HCT116 (cell line): ENCODE results near the gene PLEKHA5.

ENCODE experiments used
- CTCF ChIP-seq, 3 experiments: fragments of 200-600 bp in 1 of 3; sonication (generic) in 1 of 3; IDR thresholded peaks in 2 of 3; conservative IDR thresholded peaks in 1 of 3; 2 replicates each; pipeline ENCODE4 v1.5.1; 2012 to 2017; ENCODE audit warnings: low read depth in 2 of 3, low read length in 2 of 3, antibody characterized with exemption in 1 of 3, borderline replicate concordance in 1 of 3, control low read depth in 1 of 3, mild to moderate bottlenecking in 1 of 3, mixed read lengths in 1 of 3, mixed run types in 1 of 3, moderate library complexity in 1 of 3; ENCODE audit not compliant: insufficient read depth in 1 of 3
- EGR1 ChIP-seq: IDR thresholded peaks from 2 replicates; pipeline ENCODE4 v1.6.1; 2012; ENCODE audit warnings: low read depth
- POLR2AphosphoS5 ChIP-seq: IDR thresholded peaks from 2 replicates; pipeline ENCODE4 v1.6.1; 2011; ENCODE audit warnings: mild to moderate bottlenecking, low read depth, low read length, moderate library complexity
- SP1 ChIP-seq: IDR thresholded peaks from 2 replicates; pipeline ENCODE4 v1.6.1; 2012; ENCODE audit warnings: low read depth
- YY1 ChIP-seq: IDR thresholded peaks from 2 replicates; pipeline ENCODE4 v1.6.1; 2011; ENCODE audit warnings: low read length, low read depth, moderate library complexity, mild to moderate bottlenecking; ENCODE audit not compliant: insufficient replicate concordance; ENCODE audit errors: extremely low read depth
- TF ChIP-seq, protein P1 (sequence below): IDR thresholded peaks from 2 replicates; pipeline ENCODE4 v1.6.1; 2011; ENCODE audit warnings: mild to moderate bottlenecking, low read length, moderate library complexity; ENCODE audit not compliant: insufficient replicate concordance; ENCODE audit errors: extremely low read depth

DNA sequence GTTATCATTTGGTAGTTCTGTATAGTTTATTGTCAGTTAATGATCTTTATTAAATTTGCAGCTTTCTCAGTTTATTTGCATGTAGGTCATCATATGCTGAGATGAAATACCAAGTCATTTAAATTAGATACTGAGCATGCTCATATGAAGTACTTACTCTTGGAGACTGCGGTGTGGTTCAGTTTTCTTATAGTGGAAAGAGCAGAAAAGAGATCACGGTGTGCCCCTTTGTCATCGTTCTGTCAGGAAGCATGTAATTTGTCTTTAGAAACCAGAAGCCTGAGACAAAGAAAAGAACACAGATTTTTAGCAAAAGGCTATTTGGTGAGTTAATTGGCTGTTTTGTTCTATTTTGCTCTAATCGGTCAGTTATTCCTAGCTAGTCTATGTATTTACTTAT is 75.6 kb downstream of the PLEKHA5 start:
- TF ChIP-seq CTCF (IDR thresholded peaks at IDR 0.05 in 2 of 3, conservative IDR thresholded peaks at IDR 0.05 in 1 of 3; ENCODE audit: borderline replicate concordance in 1 of 3, insufficient read depth in 1 of 3, low read depth in 2 of 3, low read length in 2 of 3) (no peak), POLR2AphosphoS5 (no peak), SP1 (no peak), YY1 (no peak), EGR1 (no peak)
- TF ChIP-seq, protein P1, sequence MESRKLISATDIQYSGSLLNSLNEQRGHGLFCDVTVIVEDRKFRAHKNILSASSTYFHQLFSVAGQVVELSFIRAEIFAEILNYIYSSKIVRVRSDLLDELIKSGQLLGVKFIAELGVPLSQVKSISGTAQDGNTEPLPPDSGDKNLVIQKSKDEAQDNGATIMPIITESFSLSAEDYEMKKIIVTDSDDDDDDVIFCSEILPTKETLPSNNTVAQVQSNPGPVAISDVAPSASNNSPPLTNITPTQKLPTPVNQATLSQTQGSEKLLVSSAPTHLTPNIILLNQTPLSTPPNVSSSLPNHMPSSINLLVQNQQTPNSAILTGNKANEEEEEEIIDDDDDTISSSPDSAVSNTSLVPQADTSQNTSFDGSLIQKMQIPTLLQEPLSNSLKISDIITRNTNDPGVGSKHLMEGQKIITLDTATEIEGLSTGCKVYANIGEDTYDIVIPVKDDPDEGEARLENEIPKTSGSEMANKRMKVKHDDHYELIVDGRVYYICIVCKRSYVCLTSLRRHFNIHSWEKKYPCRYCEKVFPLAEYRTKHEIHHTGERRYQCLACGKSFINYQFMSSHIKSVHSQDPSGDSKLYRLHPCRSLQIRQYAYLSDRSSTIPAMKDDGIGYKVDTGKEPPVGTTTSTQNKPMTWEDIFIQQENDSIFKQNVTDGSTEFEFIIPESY = no peak
